Measurements from ENCODE around the gene MRPL38. TPM values are rescaled to one million over a fixed set of nuclear protein-coding genes. Genes with fewer than 3 reads are reported as not detected.

Gene MRPL38
- total RNA-seq, 1 donor from 2014 or later, result 77.8 TPM

DNA sequence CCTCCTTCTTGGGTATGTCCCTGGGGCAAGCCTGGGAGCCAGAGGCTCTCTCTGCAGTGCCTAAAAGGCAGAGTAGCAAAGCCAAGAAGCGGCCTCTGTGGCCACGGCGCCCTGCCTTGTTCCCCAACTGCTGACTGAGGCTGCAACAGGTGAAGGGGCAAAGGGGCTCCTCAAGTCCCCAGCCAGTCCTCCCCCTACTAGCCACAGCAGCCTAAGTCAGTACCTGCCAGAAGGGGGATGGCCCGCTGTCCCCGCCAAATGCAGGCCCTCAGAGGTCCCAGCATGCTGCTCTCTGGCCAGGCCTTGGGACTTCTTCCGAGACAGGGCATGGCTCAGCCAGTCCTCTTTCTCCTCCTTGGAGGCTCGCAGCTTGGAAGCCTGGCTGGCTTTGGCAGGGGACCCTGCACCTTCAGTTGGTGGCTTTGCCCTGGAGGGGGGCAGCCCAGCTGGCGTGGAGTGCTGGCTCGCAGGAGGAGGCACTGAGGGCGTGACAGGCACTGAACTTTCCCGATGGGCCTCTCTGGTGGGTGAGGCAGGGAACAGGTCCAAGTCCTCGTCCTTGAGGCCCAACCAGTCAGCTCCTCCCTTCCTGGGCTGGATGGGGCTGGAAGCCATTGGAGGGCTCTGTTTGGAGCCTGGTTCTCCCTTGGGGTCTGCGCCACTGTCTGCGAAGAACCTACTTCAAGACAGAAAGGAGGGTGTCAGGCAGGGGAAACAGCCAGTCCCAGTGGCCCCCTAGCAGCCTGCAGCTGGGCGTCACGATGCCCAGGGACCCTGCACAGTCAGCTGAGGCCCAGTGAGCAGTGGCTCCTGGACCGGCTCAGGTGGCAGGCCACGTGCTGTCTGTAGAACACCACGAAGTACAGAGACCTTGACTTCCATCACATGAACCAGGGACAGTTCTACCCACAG, 18.5 kb upstream of the MRPL38 start:
- Mint-ChIP-seq H3K36me3 (peaks cover 9% of the 10 kb centered on the region), H3K27me3 (ENCODE audit: low read depth) (no peaks in the 10 kb centered on the region), H3K4me1 (no peaks in the 10 kb centered on the region), H3K4me3 (no peak overlapping the region), H3K27ac (no peak overlapping the region), H3K9me3 (no peaks in the 10 kb centered on the region)
- no peak for DNase-seq (ENCODE audit: low spot score in 2 of 2, unreplicated experiment in 2 of 2)
- TF ChIP-seq, protein P1, sequence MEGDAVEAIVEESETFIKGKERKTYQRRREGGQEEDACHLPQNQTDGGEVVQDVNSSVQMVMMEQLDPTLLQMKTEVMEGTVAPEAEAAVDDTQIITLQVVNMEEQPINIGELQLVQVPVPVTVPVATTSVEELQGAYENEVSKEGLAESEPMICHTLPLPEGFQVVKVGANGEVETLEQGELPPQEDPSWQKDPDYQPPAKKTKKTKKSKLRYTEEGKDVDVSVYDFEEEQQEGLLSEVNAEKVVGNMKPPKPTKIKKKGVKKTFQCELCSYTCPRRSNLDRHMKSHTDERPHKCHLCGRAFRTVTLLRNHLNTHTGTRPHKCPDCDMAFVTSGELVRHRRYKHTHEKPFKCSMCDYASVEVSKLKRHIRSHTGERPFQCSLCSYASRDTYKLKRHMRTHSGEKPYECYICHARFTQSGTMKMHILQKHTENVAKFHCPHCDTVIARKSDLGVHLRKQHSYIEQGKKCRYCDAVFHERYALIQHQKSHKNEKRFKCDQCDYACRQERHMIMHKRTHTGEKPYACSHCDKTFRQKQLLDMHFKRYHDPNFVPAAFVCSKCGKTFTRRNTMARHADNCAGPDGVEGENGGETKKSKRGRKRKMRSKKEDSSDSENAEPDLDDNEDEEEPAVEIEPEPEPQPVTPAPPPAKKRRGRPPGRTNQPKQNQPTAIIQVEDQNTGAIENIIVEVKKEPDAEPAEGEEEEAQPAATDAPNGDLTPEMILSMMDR (IDR thresholded peaks at IDR 0.05; ENCODE audit: unreplicated experiment), result no peak

DNA sequence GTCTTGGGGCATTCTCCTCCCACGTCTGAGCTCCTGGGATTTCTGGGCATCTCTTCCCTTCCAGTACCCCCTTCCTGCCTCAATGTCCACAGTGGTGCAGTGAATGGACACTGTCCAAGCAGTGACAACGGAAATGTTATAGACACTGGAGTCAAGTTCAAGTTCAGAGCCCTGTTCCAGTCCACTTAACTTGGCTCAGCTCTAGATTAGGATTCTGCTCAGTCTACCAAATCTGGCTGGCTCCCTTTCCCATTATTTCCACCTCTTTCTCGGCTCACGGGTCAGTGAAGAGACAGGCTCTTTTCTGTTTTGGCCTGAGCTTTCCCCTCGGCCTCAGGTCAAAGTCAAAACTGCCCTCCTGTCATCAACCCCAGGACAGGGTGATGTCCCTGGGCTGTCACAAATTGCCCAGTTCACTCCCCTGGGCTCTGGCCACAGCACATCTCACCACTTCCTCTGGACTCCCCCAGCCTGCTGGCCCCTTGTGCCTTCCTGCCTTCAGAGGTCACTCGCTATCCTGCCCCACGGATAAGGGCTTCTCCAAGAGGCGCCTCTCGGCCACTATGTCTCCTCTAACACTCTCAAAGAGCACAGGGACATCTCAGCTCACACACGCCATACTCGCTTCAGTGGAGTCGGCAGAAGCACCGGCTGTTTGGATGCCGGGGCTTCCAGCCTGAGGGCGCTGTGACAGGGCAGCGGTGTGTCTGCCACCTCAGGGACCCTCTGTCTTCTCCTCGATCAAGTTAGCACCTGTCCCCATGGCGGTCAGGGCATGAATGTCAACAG, 17.7 kb upstream of the MRPL38 start:
- peaks cover 8% of the 10 kb centered on the region for H3K36me3 Mint-ChIP-seq
- H3K4me1 Mint-ChIP-seq, result no peaks in the 10 kb centered on the region
- H3K27me3 Mint-ChIP-seq (ENCODE audit: low read depth), result no peaks in the 10 kb centered on the region
- DNase-seq (ENCODE audit: low spot score in 2 of 2, unreplicated experiment in 2 of 2), result no peak
- no peaks in the 10 kb centered on the region for H3K9me3 Mint-ChIP-seq
- H3K27ac Mint-ChIP-seq, result no peak overlapping the region
- no peak overlapping the region for H3K4me3 Mint-ChIP-seq
- TF ChIP-seq, protein P1 (IDR thresholded peaks at IDR 0.05; ENCODE audit: unreplicated experiment), result no peak

DNA sequence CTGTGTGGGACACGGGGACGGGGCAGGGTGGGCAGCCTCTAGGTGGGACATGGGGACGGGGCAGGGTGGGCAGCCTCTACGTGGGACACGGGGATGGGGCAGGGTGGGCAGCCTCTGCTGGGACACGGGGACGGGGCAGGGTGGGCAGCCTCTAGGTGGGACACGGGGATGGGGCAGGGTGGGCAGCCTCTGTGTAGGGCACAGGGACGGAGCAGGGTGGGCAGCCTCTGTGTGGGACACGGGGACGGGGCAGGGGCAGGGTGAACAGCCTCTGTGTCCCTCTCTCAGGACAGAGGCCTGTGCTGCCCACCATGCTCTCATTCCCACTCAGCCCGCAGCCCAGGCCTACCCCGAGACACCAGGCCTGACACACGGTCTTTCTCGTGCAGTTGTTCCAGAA, 16.9 kb upstream of the MRPL38 start:
- Mint-ChIP-seq H3K4me1 (no peaks in the 10 kb centered on the region), H3K4me3 (no peak overlapping the region), H3K27me3 (ENCODE audit: low read depth) (no peaks in the 10 kb centered on the region), H3K27ac (no peak overlapping the region), H3K9me3 (no peaks in the 10 kb centered on the region), H3K36me3 (peaks cover 8% of the 10 kb centered on the region)
- no peak for DNase-seq (ENCODE audit: low spot score in 2 of 2, unreplicated experiment in 2 of 2)
- TF ChIP-seq, protein P1 (IDR thresholded peaks at IDR 0.05; ENCODE audit: unreplicated experiment), result no peak

DNA sequence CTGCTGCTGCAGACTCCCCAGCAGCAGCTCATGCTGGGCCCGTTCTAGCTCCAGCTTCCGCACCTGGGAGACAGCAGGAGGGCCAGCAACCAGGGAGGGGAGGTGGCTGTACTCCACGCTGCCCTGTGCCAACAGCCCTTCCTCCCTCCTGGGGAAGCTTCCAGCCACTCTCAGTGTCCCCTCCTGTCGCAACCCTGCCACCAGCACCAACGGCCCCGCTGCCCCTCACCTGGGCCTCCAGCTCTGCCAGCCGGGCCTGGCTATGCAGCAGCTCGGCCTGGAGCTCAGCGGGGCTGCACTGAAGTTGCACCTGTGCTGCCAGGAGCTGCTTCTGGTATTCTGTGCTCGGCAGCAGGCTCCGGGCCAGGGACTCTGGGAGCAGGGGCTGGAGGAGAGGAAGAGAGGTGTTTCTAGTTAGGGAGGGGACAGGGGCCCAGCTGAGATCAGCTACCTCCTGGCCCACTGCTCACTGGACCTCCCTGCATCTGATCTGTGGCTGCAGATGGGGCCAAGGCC, 15.4 kb upstream of the MRPL38 start:
- DNase-seq (ENCODE audit: low spot score in 2 of 2, unreplicated experiment in 2 of 2), result no peak
- H3K4me1 Mint-ChIP-seq, result no peaks in the 10 kb centered on the region
- H3K27me3 Mint-ChIP-seq (ENCODE audit: low read depth), result no peaks in the 10 kb centered on the region
- H3K4me3 Mint-ChIP-seq, result no peak overlapping the region
- H3K9me3 Mint-ChIP-seq, result no peaks in the 10 kb centered on the region
- H3K36me3 Mint-ChIP-seq, result peaks cover 8% of the 10 kb centered on the region
- no peak overlapping the region for H3K27ac Mint-ChIP-seq
- TF ChIP-seq, protein P1 (IDR thresholded peaks at IDR 0.05; ENCODE audit: unreplicated experiment), result no peak

DNA sequence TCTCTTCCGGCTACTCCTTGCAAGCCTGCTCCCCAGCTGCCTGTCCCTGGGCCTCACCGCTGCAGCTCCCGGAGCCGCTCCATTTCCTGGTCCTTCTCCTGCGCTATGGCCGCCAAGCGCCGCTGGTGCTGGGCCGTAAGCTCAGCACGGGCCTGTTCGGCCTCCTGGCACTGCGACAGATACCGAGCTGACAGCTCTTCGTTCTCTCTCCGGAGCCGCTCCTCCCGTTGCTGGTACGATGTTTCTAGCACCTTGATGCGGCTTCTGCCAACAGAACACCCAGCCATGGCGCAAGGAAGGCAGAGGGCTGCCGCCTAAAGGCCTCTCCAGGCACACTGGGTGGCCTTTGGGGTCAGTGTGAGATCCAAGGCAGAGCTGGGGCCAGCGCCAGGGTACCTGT, 14.9 kb upstream of the MRPL38 start:
- Mint-ChIP-seq H3K36me3 (peaks cover 8% of the 10 kb centered on the region), H3K4me1 (no peaks in the 10 kb centered on the region), H3K27me3 (ENCODE audit: low read depth) (no peaks in the 10 kb centered on the region), H3K27ac (no peak overlapping the region), H3K9me3 (no peaks in the 10 kb centered on the region), H3K4me3 (no peak overlapping the region)
- DNase-seq (ENCODE audit: low spot score in 2 of 2, unreplicated experiment in 2 of 2), result no peak
- TF ChIP-seq, protein P1 (IDR thresholded peaks at IDR 0.05; ENCODE audit: unreplicated experiment), result no peak

Measured in mesothelial cell of epicardium (in vitro differentiated cells).